CD4-positive, alpha-beta T cell (primary cell): Measurements from ENCODE around the gene GNG14. TPM values are rescaled to one million over a fixed set of nuclear protein-coding genes. Genes with fewer than 3 reads are reported as not detected.

ENCODE experiments used
- ATAC-seq: fragments of 200-7000 bp; cut with Tn5 transposase; one replicate; pipeline ENCODE4 v1.10.0; 2022; ENCODE audit warnings: mild to moderate bottlenecking; ENCODE audit not compliant: poor library complexity
- CTCF ChIA-PET: fragments of 350-600 bp; sonication (Branson Sonifier 250); formaldehyde crosslinking; loops from one replicate; lab custom pipeline; 2021; ENCODE audit warnings: antibody characterized with exemption, inconsistent platforms; lab: Charles Lee
- POLR2A ChIA-PET: fragments of 350-600 bp; sonication (Branson Sonifier 250); formaldehyde crosslinking; loops from one replicate; lab custom pipeline; 2021; ENCODE audit warnings: antibody characterized with exemption, inconsistent platforms; lab: Charles Lee
- DNase-seq, 14 experiments: peaks; one replicate each; pipeline ENCODE4 v3.0.0-alpha.2; 2013 to 2020; ENCODE audit warnings: mixed read lengths in 2 of 14
- H3K27ac ChIP-seq, 2 donors: one replicate each; pipeline versions ENCODE4 v1.5.1 to v1.7.0; 2013; ENCODE audit warnings: low read length in 2 of 2, low read depth in 1 of 2, mild to moderate bottlenecking in 1 of 2
- H3K27me3 ChIP-seq, 2 experiments: 1 replicate in 1 of 2; 2 replicates in 1 of 2; pipeline versions ENCODE4 v1.6.1 to v1.7.0; 2013; ENCODE audit warnings: low read length in 2 of 2, control low read depth in 1 of 2, mild to moderate bottlenecking in 1 of 2, moderate library complexity in 1 of 2; ENCODE audit not compliant: insufficient read depth in 2 of 2, control insufficient read depth in 1 of 2
- H3K36me3 ChIP-seq: one replicate; pipeline ENCODE4 v1.6.1; 2013; ENCODE audit warnings: low read length, control low read depth; ENCODE audit not compliant: insufficient read depth
- H3K4me1 ChIP-seq: one replicate; pipeline ENCODE4 v1.6.1; 2013; ENCODE audit warnings: low read length, control low read depth; ENCODE audit not compliant: insufficient read depth
- H3K4me3 ChIP-seq: one replicate; pipeline ENCODE4 v1.5.1; 2013; ENCODE audit warnings: mild to moderate bottlenecking, low read length, moderate library complexity
- H3K9me3 ChIP-seq, 2 experiments: 1 replicate in 1 of 2; 2 replicates in 1 of 2; pipeline versions ENCODE4 v1.6.1 to v1.7.0; 2013; ENCODE audit warnings: low read length in 2 of 2, mild to moderate bottlenecking in 2 of 2, control low read depth in 1 of 2, moderate library complexity in 1 of 2; ENCODE audit not compliant: control insufficient read depth in 1 of 2, insufficient read depth in 1 of 2
- H3K27ac Mint-ChIP-seq: one replicate; pipeline ENCODE4 v1.8.0; 2020; ENCODE audit warnings: mixed read lengths
- H3K27me3 Mint-ChIP-seq: one replicate; pipeline ENCODE4 v1.8.0; 2021; ENCODE audit warnings: mixed read lengths
- H3K36me3 Mint-ChIP-seq: one replicate; pipeline ENCODE4 v1.8.0; 2021; ENCODE audit warnings: low read depth, mixed read lengths
- H3K4me1 Mint-ChIP-seq: one replicate; pipeline ENCODE4 v1.8.0; 2021; ENCODE audit warnings: low read depth, mixed read lengths
- H3K4me3 Mint-ChIP-seq: one replicate; pipeline ENCODE4 v1.8.0; 2020; ENCODE audit warnings: mild to moderate bottlenecking, mixed read lengths
- H3K9me3 Mint-ChIP-seq: one replicate; pipeline ENCODE4 v1.8.0; 2020; ENCODE audit warnings: mixed read lengths
- CTCF ChIP-seq: fragments of 200-600 bp; IDR thresholded peaks from one replicate; pipeline ENCODE4 v1.8.0; 2022; ENCODE audit warnings: antibody characterized with exemption, mild to moderate bottlenecking
- intact Hi-C, 2 experiments: fragments of 100-400 bp; cut with DNase I in 1 of 2; cut with micrococcal nuclease in 1 of 2; formaldehyde crosslinking; loops; one replicate each; pipeline versions ENCODE4 v1.15.1 to v1.9.0; 2023 to 2025; cut with DNase I, micrococcal nuclease
- total RNA-seq, 174 experiments: library from RNA in 2 of 174; stranded (reverse) in 2 of 174; gene quantifications; one replicate each; pipeline ENCODE4 v1.2.3 and lab custom pipeline; 2021 to 2026

The GNG14 gene
- total RNA-seq, 2 experiments from 2014 or later: not detected

DNA sequence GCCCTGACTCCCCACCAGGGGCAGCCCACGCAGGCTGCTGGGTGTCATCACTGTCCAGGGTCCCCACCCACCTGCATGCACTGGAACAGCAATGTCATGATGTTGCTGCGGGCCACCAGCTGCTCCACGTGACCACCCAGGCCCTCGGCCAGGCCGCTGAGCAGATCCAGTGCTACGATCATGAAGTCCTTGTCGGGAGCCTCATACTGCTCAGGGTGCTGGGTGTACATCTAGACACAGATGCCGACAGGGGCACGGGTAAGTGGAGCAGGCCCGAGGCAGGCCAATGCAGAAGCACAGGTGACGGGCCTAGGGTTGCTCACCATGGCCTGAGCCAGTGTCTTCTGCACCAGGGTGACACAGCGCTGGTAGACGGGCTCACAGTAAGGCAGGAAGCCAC, 17.4 kb downstream of the GNG14 start:
- CTCF ChIA-PET: no interaction called here
- H3K27me3 ChIP-seq: no peaks in the 10 kb centered on the region
- Mint-ChIP-seq H3K36me3 (peaks cover 71% of the 10 kb centered on the region), H3K27ac (no peak overlapping the region), H3K4me1 (no peaks in the 10 kb centered on the region), H3K27me3 (no peaks in the 10 kb centered on the region), H3K4me3 (no peak overlapping the region), H3K9me3 (no peaks in the 10 kb centered on the region)
- H3K4me1 ChIP-seq: no peaks in the 10 kb centered on the region
- H3K9me3 ChIP-seq: no peaks in the 10 kb centered on the region
- H3K27ac ChIP-seq: no peak overlapping the region
- ATAC-seq (no peak), DNase-seq (no peak)
- no peak for TF ChIP-seq CTCF
- intact Hi-C loops: no loop called here
- no peak overlapping the region for H3K4me3 ChIP-seq
- POLR2A ChIA-PET: no interaction called here
- H3K36me3 ChIP-seq: peaks cover 64% of the 10 kb centered on the region

GRCh38 chr19:12705654-12706331, 18.0 kb downstream of the GNG14 start:
- ATAC-seq (no peak), DNase-seq (no peak)
- H3K4me1 Mint-ChIP-seq: no peaks in the 10 kb centered on the region
- H3K36me3 Mint-ChIP-seq: peaks cover 75% of the 10 kb centered on the region
- Histone ChIP-seq H3K36me3 (peaks cover 68% of the 10 kb centered on the region), H3K9me3 (no peaks in the 10 kb centered on the region), H3K27me3 (no peaks in the 10 kb centered on the region), H3K27ac (no peak overlapping the region), H3K4me1 (no peaks in the 10 kb centered on the region), H3K4me3 (no peak overlapping the region)
- ChIA-PET POLR2A (no interaction called here), CTCF (no interaction called here)
- TF ChIP-seq CTCF: no peak
- H3K4me3 Mint-ChIP-seq: no peak overlapping the region
- H3K27ac Mint-ChIP-seq: no peak overlapping the region
- H3K9me3 Mint-ChIP-seq: no peaks in the 10 kb centered on the region
- intact Hi-C loops: no loop called here
- H3K27me3 Mint-ChIP-seq: no peaks in the 10 kb centered on the region

DNA sequence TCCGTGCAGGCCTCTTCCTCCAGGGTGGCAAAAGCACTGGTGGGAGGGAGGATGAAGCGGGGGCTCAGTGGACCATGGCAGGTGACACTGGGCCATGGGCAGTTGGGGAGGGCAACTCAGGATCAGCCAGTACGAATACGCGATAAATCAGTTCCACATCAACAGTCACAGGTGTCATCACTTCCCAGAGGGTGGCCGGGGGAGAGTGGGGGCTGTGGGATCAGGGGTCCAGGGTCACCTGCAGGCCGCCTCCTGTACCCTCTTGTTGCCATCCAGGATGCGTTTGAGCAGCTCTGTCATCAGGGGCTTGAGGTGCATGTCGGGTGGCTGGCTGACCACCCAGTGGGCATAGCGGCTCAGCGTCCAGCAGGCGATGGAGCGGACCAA, 18.5 kb downstream of the GNG14 start:
- Histone ChIP-seq H3K36me3 (peaks cover 66% of the 10 kb centered on the region), H3K9me3 (no peaks in the 10 kb centered on the region), H3K27me3 (no peaks in the 10 kb centered on the region), H3K27ac (no peak overlapping the region), H3K4me3 (no peak overlapping the region), H3K4me1 (no peaks in the 10 kb centered on the region)
- Mint-ChIP-seq H3K4me1 (no peaks in the 10 kb centered on the region), H3K27ac (no peak overlapping the region), H3K36me3 (peaks cover 75% of the 10 kb centered on the region), H3K4me3 (no peak overlapping the region), H3K27me3 (no peaks in the 10 kb centered on the region), H3K9me3 (no peaks in the 10 kb centered on the region)
- no peak for DNase-seq
- no peak for TF ChIP-seq CTCF
- no peak for ATAC-seq
- intact Hi-C loops: no loop called here
- ChIA-PET POLR2A (no interaction called here), CTCF (no interaction called here)
